GM12878 (cell line): Measurements from ENCODE around the gene TIPIN. TPM values are rescaled to one million over a fixed set of nuclear protein-coding genes. Genes with fewer than 3 reads are reported as not detected.

Source experiments
- ATAC-seq: fragments of 200-7000 bp; cut with Tn5 transposase; 3 replicates; pipeline ENCODE4 v1.9.1; 2020; ENCODE audit warnings: mild to moderate bottlenecking, moderate library complexity
- BruUV-seq: library from RNA; stranded (reverse); fragments of 400-500 nt; replicated peaks from 2 replicates; lab custom pipeline; 2021; lab: Mats Ljungman, UMichigan
- CTCF ChIA-PET: fragments of 300-600 bp; sonication (Branson Sonifier 250); formaldehyde crosslinking; extraction: SDS; loops from one replicate; lab custom pipeline; 2021; ENCODE audit warnings: inconsistent platforms; lab: Yijun Ruan, JAX
- POLR2A ChIA-PET: fragments of 350-600 bp; formaldehyde crosslinking; extraction: SDS; loops from one replicate; lab custom pipeline; 2021; ENCODE audit warnings: inconsistent platforms; lab: Charles Lee
- RAD21 ChIA-PET: fragments of 300-600 bp; sonication (Branson Sonifier 250); formaldehyde crosslinking; loops from one replicate; lab custom pipeline; 2023; ENCODE audit warnings: antibody characterized with exemption; ENCODE audit not compliant: unreplicated experiment; lab: Charles Lee
- SMC1A ChIA-PET: fragments of 300-600 bp; sonication (Branson Sonifier 250); formaldehyde crosslinking; loops from one replicate; lab custom pipeline; 2023; ENCODE audit not compliant: unreplicated experiment, uncharacterized antibody; lab: Charles Lee
- DNase-seq: peaks from one replicate; pipeline ENCODE4 v3.0.0-alpha.2; 2011; ENCODE audit warnings: low read depth, low spot score
- FAIRE-seq: peaks from 3 replicates; lab custom pipeline; 2011; peaks lifted over from hg19 to GRCh38; lab: Jason Lieb, UNC
- H2AFZ ChIP-seq: 2 replicates; pipeline ENCODE4 v1.6.0; 2011; ENCODE audit warnings: low read depth, low read length, control low read depth; ENCODE audit not compliant: control insufficient read depth
- H3K27ac ChIP-seq: 2 replicates; pipeline ENCODE4 v1.5.1; 2011; ENCODE audit warnings: control low read depth; ENCODE audit not compliant: control insufficient read depth, insufficient read depth
- H3K27me3 ChIP-seq, 2 experiments: replicated peaks in 1 of 2; 2 replicates each; pipeline versions ENCODE4 v1.6.0 to v1.6.1; 2011; ENCODE audit warnings: low read length in 1 of 2; ENCODE audit not compliant: control insufficient read depth in 2 of 2, insufficient read depth in 2 of 2
- H3K36me3 ChIP-seq, 2 experiments: 2 replicates each; pipeline ENCODE4 v1.5.1; 2011; ENCODE audit warnings: low read length in 1 of 2; ENCODE audit not compliant: control insufficient read depth in 2 of 2, insufficient read depth in 2 of 2
- H3K4me1 ChIP-seq: 2 replicates; pipeline ENCODE4 v1.6.1; 2011; ENCODE audit warnings: mild to moderate bottlenecking, low read length, moderate library complexity, mixed read lengths; ENCODE audit not compliant: control insufficient read depth, insufficient read depth
- H3K4me2 ChIP-seq: 2 replicates; pipeline ENCODE4 v1.6.0; 2011; ENCODE audit warnings: control low read depth; ENCODE audit not compliant: control insufficient read depth, insufficient read depth
- H3K4me3 ChIP-seq: fragments of 200-600 bp; sonication (generic); 2 replicates; pipeline ENCODE4 v1.5.1; 2016
- H3K79me2 ChIP-seq: 2 replicates; pipeline ENCODE4 v1.6.0; 2011; ENCODE audit warnings: low read length; ENCODE audit not compliant: control insufficient read depth, insufficient read depth
- H3K9ac ChIP-seq: 2 replicates; pipeline ENCODE4 v1.8.0; 2011; ENCODE audit warnings: low read length, control low read depth, mixed read lengths; ENCODE audit not compliant: control insufficient read depth, insufficient read depth
- H3K9me3 ChIP-seq: replicated peaks from 3 replicates; pipeline ENCODE4 v1.5.1; 2011; ENCODE audit warnings: mild to moderate bottlenecking, low read length; ENCODE audit not compliant: control insufficient read depth, insufficient read depth
- H4K20me1 ChIP-seq: 2 replicates; pipeline ENCODE4 v1.6.0; 2011; ENCODE audit not compliant: control insufficient read depth, insufficient read depth
- BCL11A ChIP-seq: IDR thresholded peaks from 2 replicates; pipeline ENCODE4 v1.6.1; 2011; ENCODE audit warnings: low read depth, low read length
- CHD2 ChIP-seq: IDR thresholded peaks from 2 replicates; pipeline ENCODE4 v1.6.1; 2011; ENCODE audit warnings: low read depth, low read length, improper control_type of control experiment, borderline replicate concordance
- CHD4 ChIP-seq: fragments of 200-600 bp; sonication (generic); IDR thresholded peaks from 2 replicates; pipeline ENCODE4 v1.6.1; 2016; ENCODE audit warnings: mild to moderate bottlenecking
- HDAC2 ChIP-seq: fragments of 200-600 bp; sonication (generic); IDR thresholded peaks from 2 replicates; pipeline ENCODE4 v1.6.1; 2017
- RBBP5 ChIP-seq: fragments of 200-600 bp; sonication (generic); conservative IDR thresholded peaks from 2 replicates; pipeline ENCODE4 v1.6.1; 2016
- SMAD5 ChIP-seq: IDR thresholded peaks from 2 replicates; pipeline ENCODE4 v1.6.1; 2016; ENCODE audit warnings: antibody characterized with exemption, low read depth
- ZZZ3 ChIP-seq: IDR thresholded peaks from 2 replicates; pipeline ENCODE4 v1.6.1; 2011; ENCODE audit warnings: low read depth; ENCODE audit not compliant: control insufficient read depth, insufficient read length
- WGBS: methylation state at CpG from one replicate; pipeline ENCODE4 v1.1.6; 2016; ENCODE audit warnings: low lambda C conversion rate; ENCODE audit not compliant: insufficient replicate concordance, insufficient coverage; ENCODE audit errors: missing lambda C conversion rate; 5-methylcytosine and 5-hydroxymethylcytosine counted together
- in situ Hi-C: fragments of 300-500 bp; cut with MboI; formaldehyde crosslinking; loops from 9 replicates; pipeline ENCODE4 v1.14.3; 2018; ENCODE audit warnings: mixed read lengths
- intact Hi-C: fragments of 100-400 bp; cut with micrococcal nuclease; formaldehyde crosslinking; loops from one replicate; pipeline ENCODE4 v1.14.2; 2022; ENCODE audit not compliant: unreplicated experiment
- polyA plus RNA-seq, 11 experiments: library from polyadenylated mRNA; depleted of rRNA in 4 of 11; unstranded in 6 of 11; stranded (reverse) in 5 of 11; fragments of >200 nt; fragmentation: Nextera tagmentation in 4 of 11; fragmentation: Illumina TruSeq in 1 of 11; extraction: Ambion mirVana in 4 of 11; extraction: Trizol in 1 of 11; gene quantifications; 1 replicate in 1 of 11; 2 replicates in 10 of 11; pipeline versions ENCODE4 v1.2.1 to v1.2.3, GENCODE V29; 2011 to 2016; ENCODE audit warnings: inconsistent platforms in 2 of 11, missing spikeins in 2 of 11, low read depth in 1 of 11
- total RNA-seq, 4 experiments: library from RNA; depleted of rRNA in 3 of 4; stranded (reverse); fragments of >200 nt in 3 of 4; fragmentation: Illumina TruSeq in 1 of 4; extraction: Trizol in 1 of 4; gene quantifications; 2 replicates each; pipeline versions ENCODE4 v1.2.1 to v1.2.3, GENCODE V29; 2013 to 2021
- TF ChIP-seq, protein P1 (sequence below): fragments of 450-650 bp; formaldehyde crosslinking; IDR thresholded peaks from 2 replicates; pipeline ENCODE4 v1.4.0; 2020; ENCODE audit warnings: mild to moderate bottlenecking, moderate library complexity

TIPIN gene
- total and polyA plus RNA-seq, 10 of the 15 experiments (the other 5 are each of a cell fraction or from before 2014, with no cell fraction given), result 21.1 to 69.2 (median 47.0) TPM

DNA sequence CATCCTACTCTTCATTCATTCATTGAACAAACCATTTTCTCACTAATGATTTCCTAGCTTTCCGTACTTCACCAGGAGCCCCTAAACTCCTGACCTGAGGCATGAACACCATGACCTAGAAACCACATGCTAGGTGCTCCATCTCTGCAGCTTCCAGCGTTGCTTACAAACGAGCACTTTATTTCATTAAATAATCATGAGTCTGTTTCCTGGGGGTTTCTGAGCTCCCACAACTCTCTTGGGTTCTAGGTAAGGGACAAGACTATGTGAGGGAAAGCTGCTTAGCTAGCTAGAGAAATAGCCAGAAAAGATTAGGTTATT is 31.5 kb upstream of the TIPIN start:
- ChIA-PET SMC1A (interaction anchor here (0.9 to 5.0 kb wide), 22 partner anchors 14 to 111 kb away, joined by 3 to 71 read pairs (median 3); partner anchors contain the start of genes SNAPC5 and TIPIN), POLR2A (interaction anchor here (0.6 to 9.7 kb wide), 17 partner anchors 14 to 110 kb away, joined by 3 to 120 read pairs (median 5); partner anchors contain the start of gene SNAPC5), CTCF (interaction anchor here (0.7 to 5.5 kb wide), 18 partner anchors 13 to 117 kb away, joined by 3 to 90 read pairs (median 4); partner anchors contain the start of genes RPL4, SNAPC5, TIPIN and ZWILCH), RAD21 (interaction anchor here (0.6 to 7.6 kb wide), 13 partner anchors 15 to 467 kb away, joined by 3 to 119 read pairs (median 5); partner anchors contain the start of genes RPL4, SNAPC5, TIPIN and ZWILCH)
- WGBS, result 6% methylated on average over 3 of the region's 3 CpGs
- peak overlapping the region; percentile 84 for H3K9ac ChIP-seq
- H3K4me2 ChIP-seq, result peak overlapping the region; percentile 50
- no peaks in the 10 kb centered on the region for H3K27me3 ChIP-seq
- TF ChIP-seq CHD4, result no peak
- no peak for TF ChIP-seq RBBP5
- no peak for TF ChIP-seq ZZZ3
- TF ChIP-seq CHD2, result no peak
- TF ChIP-seq HDAC2, result no peak
- no peak for TF ChIP-seq SMAD5
- no peak for TF ChIP-seq BCL11A
- TF ChIP-seq, protein P1, sequence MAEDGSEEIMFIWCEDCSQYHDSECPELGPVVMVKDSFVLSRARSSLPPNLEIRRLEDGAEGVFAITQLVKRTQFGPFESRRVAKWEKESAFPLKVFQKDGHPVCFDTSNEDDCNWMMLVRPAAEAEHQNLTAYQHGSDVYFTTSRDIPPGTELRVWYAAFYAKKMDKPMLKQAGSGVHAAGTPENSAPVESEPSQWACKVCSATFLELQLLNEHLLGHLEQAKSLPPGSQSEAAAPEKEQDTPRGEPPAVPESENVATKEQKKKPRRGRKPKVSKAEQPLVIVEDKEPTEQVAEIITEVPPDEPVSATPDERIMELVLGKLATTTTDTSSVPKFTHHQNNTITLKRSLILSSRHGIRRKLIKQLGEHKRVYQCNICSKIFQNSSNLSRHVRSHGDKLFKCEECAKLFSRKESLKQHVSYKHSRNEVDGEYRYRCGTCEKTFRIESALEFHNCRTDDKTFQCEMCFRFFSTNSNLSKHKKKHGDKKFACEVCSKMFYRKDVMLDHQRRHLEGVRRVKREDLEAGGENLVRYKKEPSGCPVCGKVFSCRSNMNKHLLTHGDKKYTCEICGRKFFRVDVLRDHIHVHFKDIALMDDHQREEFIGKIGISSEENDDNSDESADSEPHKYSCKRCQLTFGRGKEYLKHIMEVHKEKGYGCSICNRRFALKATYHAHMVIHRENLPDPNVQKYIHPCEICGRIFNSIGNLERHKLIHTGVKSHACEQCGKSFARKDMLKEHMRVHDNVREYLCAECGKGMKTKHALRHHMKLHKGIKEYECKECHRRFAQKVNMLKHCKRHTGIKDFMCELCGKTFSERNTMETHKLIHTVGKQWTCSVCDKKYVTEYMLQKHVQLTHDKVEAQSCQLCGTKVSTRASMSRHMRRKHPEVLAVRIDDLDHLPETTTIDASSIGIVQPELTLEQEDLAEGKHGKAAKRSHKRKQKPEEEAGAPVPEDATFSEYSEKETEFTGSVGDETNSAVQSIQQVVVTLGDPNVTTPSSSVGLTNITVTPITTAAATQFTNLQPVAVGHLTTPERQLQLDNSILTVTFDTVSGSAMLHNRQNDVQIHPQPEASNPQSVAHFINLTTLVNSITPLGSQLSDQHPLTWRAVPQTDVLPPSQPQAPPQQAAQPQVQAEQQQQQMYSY (CRISPR knock-in tag), result no peak
- intact Hi-C loops, result no loop called here
- H2AFZ ChIP-seq, result no peak overlapping the region
- in situ Hi-C loops, result no loop called here
- peak overlapping the region; percentile 73 for H3K27ac ChIP-seq
- peaks cover 72% of the 10 kb centered on the region for H3K79me2 ChIP-seq
- H3K4me3 ChIP-seq, result peak overlapping the region; percentile 100
- no peak for FAIRE-seq
- no peaks in the 10 kb centered on the region for H3K36me3 ChIP-seq
- no peaks in the 10 kb centered on the region for H3K9me3 ChIP-seq
- ATAC-seq, result no peak
- BruUV-seq, result no TSS peak
- peaks cover 17% of the 10 kb centered on the region; the same call in 1 of the 2 replicates for H3K4me1 ChIP-seq
- no peaks in the 10 kb centered on the region for H4K20me1 ChIP-seq
- DNase-seq, result no peak
